GM19023 (cell line): ENCODE results near the gene CCDC74B.
"Not testable (repeated sequence)": the region's sequence is repeated elsewhere in the genome, so short reads cannot be mapped to it uniquely, and the experiment has no call there.

ENCODE experiments used
- ATAC-seq: cut with Tn5 transposase; IDR thresholded peaks from one replicate; pipeline ENCODE4 v1.9.1; 2021; ENCODE audit warnings: mild to moderate bottlenecking, moderate library complexity; ENCODE audit not compliant: unreplicated experiment

The CCDC74B gene

DNA sequence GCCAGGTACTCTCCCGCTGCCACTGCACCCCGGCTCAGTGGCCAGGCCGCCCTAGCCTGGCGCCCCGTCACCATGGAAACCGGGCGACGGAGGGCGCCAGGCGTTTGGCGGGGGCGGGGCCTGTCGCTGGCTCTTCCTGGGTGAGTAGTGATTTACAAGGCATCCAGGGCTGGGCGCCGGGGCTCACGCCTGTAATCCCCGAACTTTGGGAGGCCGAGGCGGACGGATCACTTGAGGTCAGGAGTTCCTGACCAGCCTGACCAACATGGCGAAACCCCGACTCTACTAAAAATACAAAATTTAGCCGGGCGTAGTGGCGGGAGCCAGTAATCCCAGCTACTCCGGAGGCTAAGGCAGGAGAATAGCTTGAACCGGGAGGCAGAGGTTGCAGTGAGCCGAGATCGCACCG, at the start of gene CCDC74B:
CCDC74B (minus strand) TSS at position 107 of the 409 bp plus-strand sequence. CDS start 116 bp downstream, outside the sequence.
- ATAC-seq = peak; percentile 82

- not testable (repeated sequence) for ATAC-seq
Measured at GRCh38 chr2:130193824-130194223, 48.9 kb upstream of the CCDC74B start.

GRCh38 chr2:130192451-130192850, 47.5 kb upstream of the CCDC74B start:
- ATAC-seq = not testable (repeated sequence)

GRCh38 chr2:130191319-130191718, 46.4 kb upstream of the CCDC74B start:
- not testable (repeated sequence) for ATAC-seq

DNA sequence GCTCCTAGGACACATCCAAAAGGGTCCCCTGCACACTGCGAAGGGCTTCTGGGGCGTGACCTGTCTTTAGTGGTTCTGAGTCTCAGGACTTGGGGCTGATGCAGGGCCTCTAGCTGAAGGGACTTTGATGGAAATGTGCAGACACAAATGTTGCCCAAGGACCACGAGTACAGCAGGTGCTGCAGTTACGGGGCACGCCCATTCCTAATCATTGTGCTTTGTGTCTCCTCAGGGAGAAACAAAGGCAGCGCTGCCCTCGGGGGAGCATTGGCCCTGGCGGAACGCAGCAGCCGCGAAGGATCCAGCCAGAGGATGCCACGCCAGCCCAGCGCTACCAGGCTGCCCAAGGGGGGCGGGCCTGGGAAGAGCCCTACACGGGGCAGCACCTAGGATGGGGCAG, 45.3 kb upstream of the CCDC74B start:
- no peak for ATAC-seq

DNA sequence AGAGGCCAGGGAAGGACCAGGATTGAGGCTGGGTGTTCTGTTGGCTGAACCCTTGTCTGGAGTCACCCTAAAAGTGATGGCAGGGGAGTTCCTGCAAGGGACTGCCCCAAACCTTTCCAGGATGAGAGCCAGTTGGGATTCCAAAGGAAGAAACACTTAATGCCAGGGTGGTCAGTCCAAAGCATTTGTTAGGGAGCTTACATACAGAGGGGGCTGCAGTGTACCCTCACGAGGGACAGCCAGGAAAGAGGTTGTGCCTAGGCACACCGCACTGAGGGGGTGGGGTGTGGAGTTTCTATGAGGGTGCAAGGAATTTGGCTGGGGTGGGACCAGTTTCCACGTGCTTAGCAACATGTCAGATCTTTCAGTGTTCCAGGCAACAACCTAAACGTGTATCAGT, 44.0 kb upstream of the CCDC74B start:
- not testable (repeated sequence) for ATAC-seq

- ATAC-seq = not testable (repeated sequence)
Measured at GRCh38 chr2:130187859-130188792, 43.2 kb upstream of the CCDC74B start.

GRCh38 chr2:130187268-130187667, 42.4 kb upstream of the CCDC74B start:
- no peak for ATAC-seq

DNA sequence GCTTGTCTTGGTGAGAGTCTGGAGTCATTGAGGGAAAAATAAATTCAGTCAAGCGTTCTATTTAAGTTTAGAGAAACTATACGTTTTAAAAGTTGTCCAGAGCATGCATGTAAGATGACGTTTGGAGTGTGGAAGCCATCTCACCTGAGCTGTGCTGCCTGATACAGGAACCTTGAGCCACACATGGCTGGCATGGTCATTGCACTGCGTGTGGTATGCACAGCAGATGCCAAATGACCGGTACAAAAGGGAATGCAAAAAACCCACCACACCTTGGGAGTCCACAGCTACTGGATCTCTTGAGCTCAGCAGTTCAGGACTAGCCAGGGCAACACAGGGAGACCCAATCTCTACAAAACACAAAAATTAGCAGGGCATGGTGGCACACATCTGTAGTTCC, 41.5 kb upstream of the CCDC74B start:
- ATAC-seq = no peak

- no peak for ATAC-seq
Measured at GRCh38 chr2:130185896-130186295, 41.0 kb upstream of the CCDC74B start.

- no peak for ATAC-seq
Measured at GRCh38 chr2:130185436-130185835, 40.5 kb upstream of the CCDC74B start.

- no peak for ATAC-seq
Measured at GRCh38 chr2:130183512-130184373, 38.8 kb upstream of the CCDC74B start.

GRCh38 chr2:130182826-130183511, 38.1 kb upstream of the CCDC74B start:
- peak; percentile 18 for ATAC-seq

DNA sequence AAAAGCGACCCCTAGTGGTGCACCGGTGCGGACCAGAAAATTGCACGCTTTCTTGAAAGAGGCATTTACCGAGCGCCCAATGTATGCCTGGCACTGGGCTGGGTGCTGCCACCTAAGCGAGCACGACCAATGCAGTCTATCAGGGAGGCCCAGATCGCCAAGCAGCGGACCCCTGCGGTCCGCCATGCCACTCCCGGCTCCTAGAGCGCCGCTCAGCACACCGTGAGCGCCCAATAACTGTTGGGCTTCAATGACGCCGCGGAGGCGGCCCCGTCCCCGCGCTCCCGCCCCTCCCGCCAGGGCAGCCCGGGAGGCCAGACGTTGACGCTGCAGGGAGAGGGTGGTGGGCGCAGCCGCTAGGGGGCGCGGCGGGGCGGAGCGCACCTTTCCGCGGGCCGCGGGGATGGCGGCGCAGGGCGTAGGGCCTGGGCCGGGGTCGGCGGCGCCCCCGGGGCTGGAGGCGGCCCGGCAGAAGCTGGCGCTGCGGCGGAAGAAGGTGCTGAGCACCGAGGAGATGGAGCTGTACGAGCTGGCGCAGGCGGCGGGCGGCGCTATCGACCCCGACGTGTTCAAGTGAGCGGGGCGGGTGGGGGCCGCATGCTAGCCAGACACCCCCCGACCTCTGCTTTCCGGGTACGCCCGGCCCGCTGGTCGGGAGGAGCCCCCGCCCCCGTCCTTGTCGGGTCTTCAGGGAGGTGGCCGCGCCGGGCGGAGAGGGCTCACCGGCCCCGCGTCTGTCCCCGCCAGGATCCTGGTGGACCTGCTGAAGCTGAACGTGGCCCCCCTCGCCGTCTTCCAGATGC, 37.2 kb upstream of the CCDC74B start, which contains the start of gene MZT2B:
MZT2B (plus strand) TSS at position 383 of the 803 bp plus-strand sequence; CDS start at position 404, 21 bp downstream.
- peak; percentile 82 for ATAC-seq

DNA sequence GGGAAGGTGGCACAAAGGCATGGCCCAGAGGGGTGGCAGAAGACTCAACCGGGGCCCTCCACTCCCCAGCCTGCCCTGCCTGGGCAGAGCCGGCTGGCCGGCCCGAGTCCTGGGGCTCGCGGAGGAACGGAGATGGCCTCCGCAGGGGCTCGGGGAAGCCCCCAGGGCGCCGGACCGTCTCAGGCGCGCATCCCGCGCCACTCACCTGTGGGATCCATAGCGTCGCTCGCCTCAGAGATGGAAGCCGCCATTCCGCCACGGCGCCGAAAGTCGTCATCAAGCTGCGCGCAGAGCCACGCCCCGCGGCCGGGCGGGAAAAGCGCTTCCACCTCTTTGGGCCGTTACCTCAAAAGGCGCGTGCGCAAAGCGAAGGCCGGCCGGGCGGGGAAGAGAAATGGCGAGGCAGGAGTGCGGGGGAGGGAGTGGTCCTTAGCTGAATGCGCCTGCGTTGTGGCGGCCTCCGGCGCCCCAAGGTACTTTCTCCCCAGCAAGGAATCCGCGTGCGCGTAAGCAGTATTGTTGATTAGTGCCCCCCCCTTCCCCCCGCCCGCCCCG, 36.5 kb upstream of the CCDC74B start, which contains the start of gene SMPD4:
SMPD4 (minus strand) TSS at position 278 of the 555 bp plus-strand sequence. CDS start 5,010 bp downstream, outside the sequence.
- peak; percentile 62 for ATAC-seq

GRCh38 chr2:130180404-130181324, 35.8 kb upstream of the CCDC74B start:
- ATAC-seq = not testable (repeated sequence)

GRCh38 chr2:130174866-130175265, 30.0 kb upstream of the CCDC74B start:
- ATAC-seq = not testable (repeated sequence)

- no peak for ATAC-seq
Measured at GRCh38 chr2:130169896-130170295, 25.0 kb upstream of the CCDC74B start.
